Measurements from ENCODE around the gene TMEM8B. TPM values are rescaled to one million over a fixed set of nuclear protein-coding genes. Genes with fewer than 3 reads are reported as not detected.

Gene TMEM8B
- polyA plus RNA-seq, 1 of the 3 experiments (the other 2 are of a cell fraction) = 5.8 TPM

DNA sequence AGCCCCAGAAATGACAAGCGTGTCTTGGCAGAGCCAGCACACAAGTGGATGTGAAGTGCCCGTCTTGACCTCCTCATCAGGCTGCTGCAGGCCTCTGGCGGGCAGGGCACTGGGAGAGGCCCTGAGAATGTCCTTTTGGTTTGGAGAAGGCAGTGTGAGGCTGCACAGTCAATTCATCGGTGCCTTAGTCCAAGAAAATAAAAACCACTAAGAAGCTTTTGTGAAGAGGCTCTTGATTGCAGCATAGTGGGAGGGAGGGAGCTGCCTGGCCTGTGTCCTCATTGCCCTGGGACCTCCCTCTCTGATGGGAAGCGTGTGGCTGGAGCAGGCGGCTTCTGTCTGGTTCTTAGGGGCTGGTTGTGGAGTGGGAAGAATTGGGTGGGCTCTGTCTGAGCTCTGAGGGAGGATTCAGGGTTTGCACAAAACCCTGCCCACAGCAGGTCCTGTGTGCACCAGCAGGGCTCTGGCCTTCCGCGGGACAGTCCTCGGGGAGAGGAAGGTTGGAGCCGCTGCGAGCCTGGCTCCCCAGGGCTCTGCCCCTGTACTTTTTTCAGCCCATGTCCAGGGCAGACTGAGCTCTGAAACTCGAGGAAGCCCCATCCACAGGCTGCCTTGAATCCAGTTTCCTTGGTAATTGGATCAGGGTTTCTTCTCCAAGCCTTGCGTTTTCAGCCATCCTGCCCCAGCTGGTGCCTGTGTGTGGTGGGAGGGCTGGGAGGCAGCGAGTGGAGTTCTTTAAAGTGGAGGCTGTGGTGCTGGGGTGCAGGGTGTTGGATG, 78.1 kb downstream of the TMEM8B start:
- H3K27me3 ChIP-seq (ENCODE audit: insufficient read depth) = no peaks in the 10 kb centered on the region
- H3K9me3 ChIP-seq = no peaks in the 10 kb centered on the region
- peak overlapping the region; percentile 50 for H3K4me2 ChIP-seq
- no peaks in the 10 kb centered on the region; the same call in 1 of the 2 replicates for H3K79me2 ChIP-seq (ENCODE audit: insufficient read depth)
- H3K4me1 ChIP-seq (ENCODE audit: control insufficient read depth in 1 of 2, insufficient read depth in 2 of 2, low read depth in 1 of 2, low read length in 1 of 2) = peaks cover 38 to 46% of the 10 kb centered on the region in 2 experiments; a peak in 3 of 4 replicates
- H3K4me3 ChIP-seq (ENCODE audit: low read depth in 2 of 2, low read length in 1 of 2) = no peak overlapping the region
- no peaks in the 10 kb centered on the region for H3K36me3 ChIP-seq (replicated peaks in 1 of 2; ENCODE audit: control insufficient read depth in 1 of 2, insufficient read depth in 2 of 2, low read length in 1 of 2)
- CTCF ChIA-PET = interaction anchor here (0.6 to 7.0 kb wide), 7 partner anchors 36 to 548 kb away, joined by 3 to 94 read pairs (median 3); partner anchors contain the start of gene GLIPR2
- POLR2A ChIA-PET = no interaction called here
- H3K27ac ChIP-seq (ENCODE audit: low read depth in 2 of 2, low read length in 1 of 2) = peak overlapping the region; percentile 89 to 98
- peaks cover 37% of the 10 kb centered on the region for H3F3A ChIP-seq (replicated peaks; ENCODE audit: insufficient read depth)
- H3K9me2 ChIP-seq = no peaks in the 10 kb centered on the region
- no peak for DNase-seq
- H3K9ac ChIP-seq = peak overlapping the region; percentile 68
- WGBS (ENCODE audit: low lambda C conversion rate) = 49% methylated on average over 6 of the region's 14 CpGs
- H2AFZ ChIP-seq (ENCODE audit: low read depth) = 0 out of 2 replicates have a peak overlapping the region, but pooled peaks have one; percentile 6
- H4K20me1 ChIP-seq (ENCODE audit: insufficient read depth) = no peaks in the 10 kb centered on the region
- no peak for TF ChIP-seq YY1 (IDR thresholded peaks at IDR 0.05; ENCODE audit: low read depth)
- TF ChIP-seq, protein P1, sequence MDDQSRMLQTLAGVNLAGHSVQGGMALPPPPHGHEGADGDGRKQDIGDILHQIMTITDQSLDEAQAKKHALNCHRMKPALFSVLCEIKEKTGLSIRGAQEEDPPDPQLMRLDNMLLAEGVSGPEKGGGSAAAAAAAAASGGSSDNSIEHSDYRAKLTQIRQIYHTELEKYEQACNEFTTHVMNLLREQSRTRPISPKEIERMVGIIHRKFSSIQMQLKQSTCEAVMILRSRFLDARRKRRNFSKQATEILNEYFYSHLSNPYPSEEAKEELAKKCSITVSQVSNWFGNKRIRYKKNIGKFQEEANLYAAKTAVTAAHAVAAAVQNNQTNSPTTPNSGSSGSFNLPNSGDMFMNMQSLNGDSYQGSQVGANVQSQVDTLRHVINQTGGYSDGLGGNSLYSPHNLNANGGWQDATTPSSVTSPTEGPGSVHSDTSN (IDR thresholded peaks at IDR 0.05) = no peak
- TF ChIP-seq RXRA (IDR thresholded peaks at IDR 0.05; ENCODE audit: borderline replicate concordance, low read depth) = no peak
- TF ChIP-seq ELF1 (IDR thresholded peaks at IDR 0.05) = no peak
- TF ChIP-seq JUND (IDR thresholded peaks at IDR 0.05) = no peak
- no peak for TF ChIP-seq GATA2 (CRISPR knock-in tag; IDR thresholded peaks at IDR 0.05)
- no peak for TF ChIP-seq USF2 (IDR thresholded peaks at IDR 0.05; ENCODE audit: borderline replicate concordance, low read depth, low read length)
- no peak for TF ChIP-seq CTCF (IDR thresholded peaks at IDR 0.05)
- no peak for TF ChIP-seq GABPA (IDR thresholded peaks at IDR 0.05; ENCODE audit: low read depth)
- no peak for TF ChIP-seq USF1 (IDR thresholded peaks at IDR 0.05; ENCODE audit: borderline replicate concordance, low read depth)
- no peak for TF ChIP-seq CHD2 (IDR thresholded peaks at IDR 0.05; ENCODE audit: low read length, partially characterized antibody)
- no peak for TF ChIP-seq EZH2phosphoT487 (IDR thresholded peaks at IDR 0.05; ENCODE audit: borderline replicate concordance, low read depth)
- no peak for TF ChIP-seq RFX5 (IDR thresholded peaks at IDR 0.05; ENCODE audit: low read length)
- no peak for TF ChIP-seq SIN3A (IDR thresholded peaks at IDR 0.05; ENCODE audit: borderline replicate concordance, low read depth, low read length)
- TF ChIP-seq, protein P2, sequence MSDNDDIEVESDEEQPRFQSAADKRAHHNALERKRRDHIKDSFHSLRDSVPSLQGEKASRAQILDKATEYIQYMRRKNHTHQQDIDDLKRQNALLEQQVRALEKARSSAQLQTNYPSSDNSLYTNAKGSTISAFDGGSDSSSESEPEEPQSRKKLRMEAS (IDR thresholded peaks at IDR 0.05; ENCODE audit: low read depth) = no peak
- TF ChIP-seq SMC3 (IDR thresholded peaks at IDR 0.05; ENCODE audit: low read depth, low read length) = no peak
- no peak for TF ChIP-seq ZBTB33 (IDR thresholded peaks at IDR 0.05; ENCODE audit: borderline replicate concordance, low read depth)

All from SK-N-SH (cell line).